HepG2 (cell line): ENCODE measurements around the gene ETFB. TPM values are rescaled to one million over a fixed set of nuclear protein-coding genes. Genes with fewer than 3 reads are reported as not detected.
A peak's percentile ranks its signal among the peaks of the same experiment; 100 is the strongest.

Source experiments
- FOXA3 ChIP-seq: IDR thresholded peaks from 2 replicates; pipeline ENCODE4 v1.6.1; 2016; ENCODE audit warnings: missing genetic modification reagents, missing compliant biosample characterization
- GABPB1 ChIP-seq: IDR thresholded peaks from 2 replicates; pipeline ENCODE4 v1.6.1; 2016; ENCODE audit warnings: mild to moderate bottlenecking, missing genetic modification reagents, moderate library complexity, missing compliant biosample characterization
- HDAC6 ChIP-seq: fragments of 200-600 bp; sonication (generic); IDR thresholded peaks from 2 replicates; pipeline ENCODE4 v1.7.0; 2017; ENCODE audit warnings: mild to moderate bottlenecking, antibody characterized with exemption, low read length, low read depth
- KDM5A ChIP-seq: fragments of 200-600 bp; sonication (generic); IDR thresholded peaks from 2 replicates; pipeline ENCODE4 v1.7.0; 2018; ENCODE audit warnings: antibody characterized with exemption, mild to moderate bottlenecking, low read length, borderline replicate concordance
- KLF16 ChIP-seq, 2 experiments: sonication (generic) in 1 of 2; formaldehyde crosslinking in 1 of 2; IDR thresholded peaks; 2 replicates each; pipeline versions ENCODE4 v1.6.1 to v1.8.0; 2016 to 2023; ENCODE audit warnings: missing genetic modification reagents in 2 of 2, missing compliant biosample characterization in 1 of 2
- LCORL ChIP-seq, 2 experiments: fragments of 450-650 bp in 1 of 2; sonication (generic) in 1 of 2; formaldehyde crosslinking in 1 of 2; IDR thresholded peaks; 2 replicates each; pipeline versions ENCODE4 v1.5.0 to v1.6.1; 2017 to 2020; ENCODE audit warnings: antibody characterized with exemption in 1 of 2, missing genetic modification reagents in 1 of 2
- NCOA5 ChIP-seq: sonication (generic); formaldehyde crosslinking; IDR thresholded peaks from 2 replicates; pipeline ENCODE4 v1.4.0; 2020; ENCODE audit warnings: missing genetic modification reagents
- POGZ ChIP-seq: sonication (generic); formaldehyde crosslinking; IDR thresholded peaks from 2 replicates; pipeline ENCODE4 v1.4.0; 2020; ENCODE audit warnings: mild to moderate bottlenecking, missing genetic modification reagents
- SOX13 ChIP-seq, 3 experiments: fragments of 450-650 bp in 1 of 3; sonication (generic) in 1 of 3; formaldehyde crosslinking in 1 of 3; IDR thresholded peaks in 2 of 3; conservative IDR thresholded peaks in 1 of 3; 2 replicates each; pipeline versions ENCODE4 v1.5.0 to v1.6.1; 2016 to 2020; ENCODE audit warnings: antibody characterized with exemption in 1 of 3, mild to moderate bottlenecking in 1 of 3, missing compliant biosample characterization in 1 of 3, missing genetic modification reagents in 1 of 3, moderate library complexity in 1 of 3
- SP140L ChIP-seq: sonication (generic); formaldehyde crosslinking; IDR thresholded peaks from 2 replicates; pipeline ENCODE4 v1.4.0; 2020; ENCODE audit warnings: missing genetic modification reagents, borderline replicate concordance
- TGIF2 ChIP-seq: IDR thresholded peaks from 2 replicates; pipeline ENCODE4 v1.6.1; 2016; ENCODE audit warnings: control low read depth, missing compliant biosample characterization
- ZEB1 ChIP-seq: IDR thresholded peaks from 2 replicates; pipeline ENCODE4 v1.6.1; 2012; ENCODE audit warnings: mild to moderate bottlenecking, low read depth, inconsistent platforms; ENCODE audit not compliant: insufficient replicate concordance
- ZNF235 ChIP-seq: sonication (generic); formaldehyde crosslinking; IDR thresholded peaks from 2 replicates; pipeline ENCODE4 v1.8.1; 2023; ENCODE audit warnings: mild to moderate bottlenecking, missing genetic modification reagents, borderline replicate concordance
- ZNF670 ChIP-seq: sonication (generic); formaldehyde crosslinking; IDR thresholded peaks from 2 replicates; pipeline ENCODE4 v1.8.0; 2022; ENCODE audit warnings: mild to moderate bottlenecking, missing genetic modification reagents, borderline replicate concordance
- polyA plus RNA-seq, 8 experiments: library from polyadenylated mRNA; depleted of rRNA in 3 of 8; stranded (reverse) in 7 of 8; unstranded in 1 of 8; fragments of >200 nt; fragmentation: Illumina TruSeq in 4 of 8; extraction: Trizol in 4 of 8; gene quantifications; 2 replicates each; pipeline versions ENCODE4 v1.2.1 to v1.2.3, GENCODE V29; 2011 to 2016; ENCODE audit warnings: low read depth in 4 of 8, missing spikeins in 1 of 8, mixed read lengths in 1 of 8; ENCODE audit not compliant: insufficient read depth in 1 of 8
- total RNA-seq, 5 experiments: library from RNA; depleted of rRNA; stranded (reverse); fragments of >200 nt; fragmentation: Illumina TruSeq; extraction: Trizol; gene quantifications; 2 replicates each; pipeline ENCODE4 v1.2.3, GENCODE V29; 2016; ENCODE audit warnings: low read depth in 1 of 5
- TF ChIP-seq, protein P1 (sequence below): sonication (generic); formaldehyde crosslinking; IDR thresholded peaks from 2 replicates; pipeline ENCODE4 v1.4.0; 2020; ENCODE audit warnings: missing genetic modification reagents, borderline replicate concordance
- TF ChIP-seq, protein P2 (sequence below): sonication (generic); formaldehyde crosslinking; IDR thresholded peaks from 2 replicates; pipeline ENCODE4 v1.8.1; 2023; ENCODE audit warnings: missing genetic modification reagents, inconsistent platforms, borderline replicate concordance
- TF ChIP-seq, protein P3 (sequence below): IDR thresholded peaks from 2 replicates; pipeline ENCODE4 v1.6.1; 2016; ENCODE audit warnings: control low read depth
- TF ChIP-seq, protein P4 (sequence below): sonication (generic); formaldehyde crosslinking; IDR thresholded peaks from 2 replicates; pipeline ENCODE4 v1.4.0; 2020; ENCODE audit warnings: mild to moderate bottlenecking, missing genetic modification reagents, borderline replicate concordance

ETFB gene
- total and polyA plus RNA-seq, 2 of the 13 experiments (the other 11 are each of a cell fraction or from before 2014, with no cell fraction given): 678 to 1,314 TPM

DNA sequence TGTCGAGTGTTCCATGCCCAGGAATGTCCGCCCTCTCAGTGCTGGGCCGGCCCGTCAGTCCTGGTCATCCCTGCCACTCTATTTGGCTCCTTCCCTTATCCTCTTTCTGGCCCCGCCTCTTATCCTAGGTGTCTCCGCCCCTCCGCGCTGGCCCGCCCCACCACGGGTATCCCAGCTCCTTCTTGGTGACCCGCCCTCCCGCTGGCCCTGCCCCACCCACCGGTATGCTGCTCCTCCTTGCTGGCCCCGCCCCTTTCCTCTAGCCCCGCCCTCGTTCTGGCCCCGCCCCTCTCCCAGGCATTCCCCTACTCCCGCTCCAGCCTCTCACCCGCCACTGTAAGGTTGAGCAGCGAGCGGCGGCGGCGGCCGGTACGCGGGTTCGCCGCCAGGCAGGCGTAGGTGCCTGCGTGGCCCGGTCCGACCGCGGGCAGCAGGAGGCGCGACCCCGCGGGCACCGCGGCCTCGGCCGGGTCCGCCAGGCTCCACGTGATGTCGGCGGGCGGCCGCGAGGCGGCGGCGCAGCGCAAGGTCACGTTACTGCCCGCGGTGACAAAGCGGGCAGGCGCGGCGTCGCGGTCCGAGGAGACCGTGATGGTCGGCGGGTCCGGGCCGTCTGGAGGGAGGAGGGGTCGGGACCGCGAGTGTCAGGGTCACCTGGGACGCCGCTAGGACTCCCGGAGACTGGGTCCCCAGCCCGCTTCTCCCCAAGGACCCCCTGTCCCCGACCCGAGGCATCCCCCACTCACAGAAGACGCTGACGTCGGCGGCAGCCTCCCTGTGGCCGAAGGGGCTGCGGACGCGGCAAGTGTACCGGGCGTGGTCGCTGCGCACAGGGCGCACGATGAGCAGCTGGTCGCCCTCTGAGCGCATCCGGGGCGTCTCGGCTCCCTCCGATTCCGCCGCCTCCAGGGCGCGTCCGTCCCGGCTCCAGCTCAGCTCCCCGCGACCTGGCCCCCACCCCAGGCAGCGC lies 26.2 kb downstream of the ETFB start (continued):
- TF ChIP-seq, protein P1, sequence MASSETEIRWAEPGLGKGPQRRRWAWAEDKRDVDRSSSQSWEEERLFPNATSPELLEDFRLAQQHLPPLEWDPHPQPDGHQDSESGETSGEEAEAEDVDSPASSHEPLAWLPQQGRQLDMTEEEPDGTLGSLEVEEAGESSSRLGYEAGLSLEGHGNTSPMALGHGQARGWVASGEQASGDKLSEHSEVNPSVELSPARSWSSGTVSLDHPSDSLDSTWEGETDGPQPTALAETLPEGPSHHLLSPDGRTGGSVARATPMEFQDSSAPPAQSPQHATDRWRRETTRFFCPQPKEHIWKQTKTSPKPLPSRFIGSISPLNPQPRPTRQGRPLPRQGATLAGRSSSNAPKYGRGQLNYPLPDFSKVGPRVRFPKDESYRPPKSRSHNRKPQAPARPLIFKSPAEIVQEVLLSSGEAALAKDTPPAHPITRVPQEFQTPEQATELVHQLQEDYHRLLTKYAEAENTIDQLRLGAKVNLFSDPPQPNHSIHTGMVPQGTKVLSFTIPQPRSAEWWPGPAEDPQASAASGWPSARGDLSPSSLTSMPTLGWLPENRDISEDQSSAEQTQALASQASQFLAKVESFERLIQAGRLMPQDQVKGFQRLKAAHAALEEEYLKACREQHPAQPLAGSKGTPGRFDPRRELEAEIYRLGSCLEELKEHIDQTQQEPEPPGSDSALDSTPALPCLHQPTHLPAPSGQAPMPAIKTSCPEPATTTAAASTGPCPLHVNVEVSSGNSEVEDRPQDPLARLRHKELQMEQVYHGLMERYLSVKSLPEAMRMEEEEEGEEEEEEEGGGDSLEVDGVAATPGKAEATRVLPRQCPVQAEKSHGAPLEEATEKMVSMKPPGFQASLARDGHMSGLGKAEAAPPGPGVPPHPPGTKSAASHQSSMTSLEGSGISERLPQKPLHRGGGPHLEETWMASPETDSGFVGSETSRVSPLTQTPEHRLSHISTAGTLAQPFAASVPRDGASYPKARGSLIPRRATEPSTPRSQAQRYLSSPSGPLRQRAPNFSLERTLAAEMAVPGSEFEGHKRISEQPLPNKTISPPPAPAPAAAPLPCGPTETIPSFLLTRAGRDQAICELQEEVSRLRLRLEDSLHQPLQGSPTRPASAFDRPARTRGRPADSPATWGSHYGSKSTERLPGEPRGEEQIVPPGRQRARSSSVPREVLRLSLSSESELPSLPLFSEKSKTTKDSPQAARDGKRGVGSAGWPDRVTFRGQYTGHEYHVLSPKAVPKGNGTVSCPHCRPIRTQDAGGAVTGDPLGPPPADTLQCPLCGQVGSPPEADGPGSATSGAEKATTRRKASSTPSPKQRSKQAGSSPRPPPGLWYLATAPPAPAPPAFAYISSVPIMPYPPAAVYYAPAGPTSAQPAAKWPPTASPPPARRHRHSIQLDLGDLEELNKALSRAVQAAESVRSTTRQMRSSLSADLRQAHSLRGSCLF: no peak
- no peak for TF ChIP-seq ZNF235
- TF ChIP-seq, protein P2, sequence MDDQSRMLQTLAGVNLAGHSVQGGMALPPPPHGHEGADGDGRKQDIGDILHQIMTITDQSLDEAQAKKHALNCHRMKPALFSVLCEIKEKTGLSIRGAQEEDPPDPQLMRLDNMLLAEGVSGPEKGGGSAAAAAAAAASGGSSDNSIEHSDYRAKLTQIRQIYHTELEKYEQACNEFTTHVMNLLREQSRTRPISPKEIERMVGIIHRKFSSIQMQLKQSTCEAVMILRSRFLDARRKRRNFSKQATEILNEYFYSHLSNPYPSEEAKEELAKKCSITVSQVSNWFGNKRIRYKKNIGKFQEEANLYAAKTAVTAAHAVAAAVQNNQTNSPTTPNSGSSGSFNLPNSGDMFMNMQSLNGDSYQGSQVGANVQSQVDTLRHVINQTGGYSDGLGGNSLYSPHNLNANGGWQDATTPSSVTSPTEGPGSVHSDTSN: no peak
- no peak for TF ChIP-seq ZNF670 (CRISPR knock-in tag)
- TF ChIP-seq, protein P3, sequence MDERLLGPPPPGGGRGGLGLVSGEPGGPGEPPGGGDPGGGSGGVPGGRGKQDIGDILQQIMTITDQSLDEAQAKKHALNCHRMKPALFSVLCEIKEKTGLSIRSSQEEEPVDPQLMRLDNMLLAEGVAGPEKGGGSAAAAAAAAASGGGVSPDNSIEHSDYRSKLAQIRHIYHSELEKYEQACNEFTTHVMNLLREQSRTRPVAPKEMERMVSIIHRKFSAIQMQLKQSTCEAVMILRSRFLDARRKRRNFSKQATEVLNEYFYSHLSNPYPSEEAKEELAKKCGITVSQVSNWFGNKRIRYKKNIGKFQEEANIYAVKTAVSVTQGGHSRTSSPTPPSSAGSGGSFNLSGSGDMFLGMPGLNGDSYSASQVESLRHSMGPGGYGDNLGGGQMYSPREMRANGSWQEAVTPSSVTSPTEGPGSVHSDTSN (CRISPR knock-in tag): no peak; the same call in 1 of the 2 replicates
- TF ChIP-seq KLF16 (CRISPR knock-in tag; IDR thresholded peaks at IDR 0.05): no peak
- no peak for TF ChIP-seq ZEB1
- TF ChIP-seq LCORL (IDR thresholded peaks at IDR 0.05): no peak
- 0 out of 2 replicates have a peak, but pooled peaks have one; percentile 22 for TF ChIP-seq LCORL (CRISPR knock-in tag; IDR thresholded peaks at IDR 0.05)
- no peak for TF ChIP-seq SOX13 (IDR thresholded peaks at IDR 0.05)
- 0 out of 4 replicates have a peak, but pooled peaks of 1 of the 2 experiments have one; percentile 14 for TF ChIP-seq SOX13 (CRISPR knock-in tag; conservative IDR thresholded peaks at IDR 0.05 in 1 of 2, IDR thresholded peaks at IDR 0.05 in 1 of 2)
- no peak; the same call in 1 of the 2 replicates for TF ChIP-seq GABPB1
- no peak for TF ChIP-seq TGIF2 (CRISPR knock-in tag)
- TF ChIP-seq, protein P4, sequence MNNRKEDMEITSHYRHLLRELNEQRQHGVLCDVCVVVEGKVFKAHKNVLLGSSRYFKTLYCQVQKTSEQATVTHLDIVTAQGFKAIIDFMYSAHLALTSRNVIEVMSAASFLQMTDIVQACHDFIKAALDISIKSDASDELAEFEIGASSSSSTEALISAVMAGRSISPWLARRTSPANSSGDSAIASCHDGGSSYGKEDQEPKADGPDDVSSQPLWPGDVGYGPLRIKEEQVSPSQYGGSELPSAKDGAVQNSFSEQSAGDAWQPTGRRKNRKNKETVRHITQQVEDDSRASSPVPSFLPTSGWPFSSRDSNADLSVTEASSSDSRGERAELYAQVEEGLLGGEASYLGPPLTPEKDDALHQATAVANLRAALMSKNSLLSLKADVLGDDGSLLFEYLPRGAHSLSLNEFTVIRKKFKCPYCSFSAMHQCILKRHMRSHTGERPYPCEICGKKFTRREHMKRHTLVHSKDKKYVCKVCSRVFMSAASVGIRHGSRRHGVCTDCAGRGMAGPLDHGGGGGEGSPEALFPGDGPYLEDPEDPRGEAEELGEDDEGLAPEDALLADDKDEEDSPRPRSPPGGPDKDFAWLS (CRISPR knock-in tag): no peak
- 0 out of 2 replicates have a peak, but pooled peaks have one; percentile 6 for TF ChIP-seq FOXA3 (CRISPR knock-in tag)
- no peak for TF ChIP-seq NCOA5 (CRISPR knock-in tag)
- no peak for TF ChIP-seq KDM5A
- no peak for TF ChIP-seq SP140L (CRISPR knock-in tag)
- TF ChIP-seq HDAC6: no peak
- no peak for TF ChIP-seq POGZ
